Right atrium auricular region (tissue), 2 donors: ENCODE data around the gene XPR1. TPM values are rescaled to one million over a fixed set of nuclear protein-coding genes. Genes with fewer than 3 reads are reported as not detected.

ENCODE experiments used
- DNase-seq: peaks from one replicate; pipeline ENCODE4 v3.0.0-alpha.2; 2019; ENCODE audit warnings: low spot score
- H3K27ac ChIP-seq, 2 donors: fragments of 200-600 bp; sonication (generic); 1 replicate in 1 of 2; 2 replicates in 1 of 2; pipeline ENCODE4 v1.5.1; 2016 to 2019
- H3K27me3 ChIP-seq, 2 donors: fragments of 200-600 bp; sonication (generic); one replicate each; pipeline versions ENCODE4 v1.5.1 to v1.6.0; 2017 to 2019
- H3K36me3 ChIP-seq: fragments of 200-600 bp; sonication (generic); one replicate; pipeline ENCODE4 v1.5.1; 2016
- H3K4me1 ChIP-seq, 2 donors: fragments of 200-600 bp; sonication (generic); one replicate each; pipeline versions ENCODE4 v1.5.1 to v1.6.0; 2017 to 2019
- H3K4me3 ChIP-seq, 2 donors: fragments of 200-600 bp; sonication (generic); 1 replicate in 1 of 2; 2 replicates in 1 of 2; pipeline ENCODE4 v1.5.1; 2017 to 2019; ENCODE audit warnings: mild to moderate bottlenecking in 1 of 2, moderate library complexity in 1 of 2
- H3K9me3 ChIP-seq, 2 donors: fragments of 200-600 bp; sonication (generic); one replicate each; pipeline ENCODE4 v1.5.1; 2019
- total RNA-seq, 2 donors: library from RNA; depleted of rRNA; stranded (reverse); fragments of >200 nt; gene quantifications; one replicate each; pipeline ENCODE4 v1.1.0, GENCODE V29; 2016
- TF ChIP-seq, protein P1 (sequence below), 2 donors: fragments of 200-600 bp; sonication (generic); IDR thresholded peaks; one replicate each; pipeline ENCODE4 v1.5.1; 2019; ENCODE audit warnings: antibody characterized with exemption in 2 of 2

Gene XPR1
- total RNA-seq, 2 donors from 2014 or later, result 30.0 to 53.0 TPM

DNA sequence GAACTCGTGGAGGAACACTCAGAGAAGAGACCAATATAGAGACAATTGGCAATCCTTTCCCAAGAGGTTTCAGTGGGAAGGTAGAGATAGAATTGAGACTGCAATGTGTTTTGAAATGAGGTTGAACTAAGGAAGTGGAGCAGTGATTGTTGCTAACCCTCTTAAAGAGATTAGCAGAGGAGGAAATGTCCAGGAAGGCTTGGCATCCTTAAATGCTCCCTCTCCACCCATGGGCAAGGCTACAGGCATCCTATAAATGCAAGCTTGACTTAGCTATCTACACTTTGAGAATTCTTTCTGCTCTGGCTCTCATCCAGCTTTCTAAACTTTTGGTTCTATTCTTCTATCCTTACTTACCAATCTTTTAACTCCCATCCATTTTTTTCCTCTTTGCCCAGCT is 30.3 kb upstream of the XPR1 start:
- Histone ChIP-seq H3K4me3 (no peak overlapping the region), H3K27me3 (no peaks in the 10 kb centered on the region), H3K4me1 (peaks cover 0 to 11% of the 10 kb centered on the region in 2 donors), H3K36me3 (no peaks in the 10 kb centered on the region), H3K9me3 (no peaks in the 10 kb centered on the region), H3K27ac (no peak overlapping the region)
- DNase-seq, result no peak
- TF ChIP-seq, protein P1, sequence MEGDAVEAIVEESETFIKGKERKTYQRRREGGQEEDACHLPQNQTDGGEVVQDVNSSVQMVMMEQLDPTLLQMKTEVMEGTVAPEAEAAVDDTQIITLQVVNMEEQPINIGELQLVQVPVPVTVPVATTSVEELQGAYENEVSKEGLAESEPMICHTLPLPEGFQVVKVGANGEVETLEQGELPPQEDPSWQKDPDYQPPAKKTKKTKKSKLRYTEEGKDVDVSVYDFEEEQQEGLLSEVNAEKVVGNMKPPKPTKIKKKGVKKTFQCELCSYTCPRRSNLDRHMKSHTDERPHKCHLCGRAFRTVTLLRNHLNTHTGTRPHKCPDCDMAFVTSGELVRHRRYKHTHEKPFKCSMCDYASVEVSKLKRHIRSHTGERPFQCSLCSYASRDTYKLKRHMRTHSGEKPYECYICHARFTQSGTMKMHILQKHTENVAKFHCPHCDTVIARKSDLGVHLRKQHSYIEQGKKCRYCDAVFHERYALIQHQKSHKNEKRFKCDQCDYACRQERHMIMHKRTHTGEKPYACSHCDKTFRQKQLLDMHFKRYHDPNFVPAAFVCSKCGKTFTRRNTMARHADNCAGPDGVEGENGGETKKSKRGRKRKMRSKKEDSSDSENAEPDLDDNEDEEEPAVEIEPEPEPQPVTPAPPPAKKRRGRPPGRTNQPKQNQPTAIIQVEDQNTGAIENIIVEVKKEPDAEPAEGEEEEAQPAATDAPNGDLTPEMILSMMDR (IDR thresholded peaks at IDR 0.05), result no peak

DNA sequence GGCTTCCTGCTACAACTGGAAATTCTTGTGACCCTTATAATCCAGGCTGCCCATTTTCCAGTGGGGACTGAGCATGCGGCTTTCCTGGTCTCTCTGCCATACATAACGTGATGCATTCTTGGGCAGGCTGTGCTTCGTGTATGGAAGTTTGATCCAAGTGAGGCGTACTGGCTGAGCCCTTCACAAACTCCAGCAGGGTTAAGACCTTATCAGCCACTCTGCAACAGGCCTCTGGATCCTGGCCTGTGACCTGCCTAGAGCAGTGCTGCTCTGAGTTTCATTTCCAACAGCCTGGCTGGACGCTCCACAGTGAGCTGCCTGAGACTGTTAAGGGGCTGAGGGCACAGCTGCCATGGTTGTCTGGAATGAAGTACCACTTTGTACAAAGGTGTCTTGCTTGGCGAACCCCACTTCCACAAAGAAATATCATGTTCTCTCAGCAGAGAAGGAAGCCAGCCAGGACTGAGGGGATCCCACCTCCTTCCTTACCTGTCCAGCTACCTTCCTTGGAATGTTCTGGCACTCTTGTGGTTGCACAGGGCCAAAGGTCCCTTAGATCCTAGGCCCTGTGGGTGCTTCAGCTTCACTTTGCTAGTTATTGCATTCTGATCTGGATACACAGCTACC is 28.5 kb upstream of the XPR1 start:
- TF ChIP-seq, protein P1 (IDR thresholded peaks at IDR 0.05), result no peak
- Histone ChIP-seq H3K4me1 (peaks cover 0 to 11% of the 10 kb centered on the region in 2 donors), H3K27me3 (no peaks in the 10 kb centered on the region), H3K27ac (no peak overlapping the region), H3K4me3 (no peak overlapping the region), H3K36me3 (no peaks in the 10 kb centered on the region), H3K9me3 (no peaks in the 10 kb centered on the region)
- no peak for DNase-seq

DNA sequence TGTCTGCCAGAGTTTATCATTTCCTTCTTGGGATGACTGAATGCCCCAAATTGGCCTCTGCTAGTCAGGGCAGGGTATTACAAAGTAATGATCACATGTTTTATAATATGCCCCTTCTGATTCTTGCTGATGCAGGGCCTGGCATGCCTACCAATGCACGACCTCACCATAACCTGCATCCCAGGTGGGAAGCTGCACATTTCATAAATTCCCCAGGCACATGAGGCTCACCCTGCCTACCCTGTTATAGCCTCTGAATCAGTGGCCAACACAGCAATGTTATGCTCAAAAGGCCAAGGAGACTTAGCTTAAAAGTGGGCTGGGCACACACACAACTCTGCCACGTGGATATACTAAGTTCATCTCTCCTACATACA is 28.0 kb upstream of the XPR1 start:
- Histone ChIP-seq H3K4me3 (no peak overlapping the region), H3K27ac (no peak overlapping the region), H3K27me3 (no peaks in the 10 kb centered on the region), H3K4me1 (peaks cover 0 to 11% of the 10 kb centered on the region in 2 donors), H3K9me3 (no peaks in the 10 kb centered on the region), H3K36me3 (no peaks in the 10 kb centered on the region)
- DNase-seq, result no peak
- TF ChIP-seq, protein P1 (IDR thresholded peaks at IDR 0.05), result no peak

DNA sequence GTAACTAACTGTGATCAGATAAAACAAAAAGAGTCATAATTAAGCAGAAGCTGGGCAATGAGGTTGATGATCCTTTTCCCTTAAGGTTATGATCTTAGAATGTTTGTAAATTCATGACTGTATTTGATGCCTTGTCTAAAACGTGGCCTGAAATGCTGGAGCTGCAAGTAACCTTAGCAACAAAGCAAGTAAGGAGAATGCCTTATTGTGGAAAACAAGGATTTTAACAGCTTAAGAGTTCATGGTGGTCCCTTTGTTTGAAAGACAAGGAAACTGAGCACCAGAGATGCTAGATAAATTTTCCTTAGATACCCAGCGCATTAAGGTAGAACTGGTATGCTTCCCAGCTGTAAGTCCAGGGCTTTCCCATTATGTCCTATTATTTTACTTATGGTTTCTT is 25.7 kb upstream of the XPR1 start:
- no peak overlapping the region for H3K27ac ChIP-seq
- TF ChIP-seq, protein P1 (IDR thresholded peaks at IDR 0.05), result no peak

DNA sequence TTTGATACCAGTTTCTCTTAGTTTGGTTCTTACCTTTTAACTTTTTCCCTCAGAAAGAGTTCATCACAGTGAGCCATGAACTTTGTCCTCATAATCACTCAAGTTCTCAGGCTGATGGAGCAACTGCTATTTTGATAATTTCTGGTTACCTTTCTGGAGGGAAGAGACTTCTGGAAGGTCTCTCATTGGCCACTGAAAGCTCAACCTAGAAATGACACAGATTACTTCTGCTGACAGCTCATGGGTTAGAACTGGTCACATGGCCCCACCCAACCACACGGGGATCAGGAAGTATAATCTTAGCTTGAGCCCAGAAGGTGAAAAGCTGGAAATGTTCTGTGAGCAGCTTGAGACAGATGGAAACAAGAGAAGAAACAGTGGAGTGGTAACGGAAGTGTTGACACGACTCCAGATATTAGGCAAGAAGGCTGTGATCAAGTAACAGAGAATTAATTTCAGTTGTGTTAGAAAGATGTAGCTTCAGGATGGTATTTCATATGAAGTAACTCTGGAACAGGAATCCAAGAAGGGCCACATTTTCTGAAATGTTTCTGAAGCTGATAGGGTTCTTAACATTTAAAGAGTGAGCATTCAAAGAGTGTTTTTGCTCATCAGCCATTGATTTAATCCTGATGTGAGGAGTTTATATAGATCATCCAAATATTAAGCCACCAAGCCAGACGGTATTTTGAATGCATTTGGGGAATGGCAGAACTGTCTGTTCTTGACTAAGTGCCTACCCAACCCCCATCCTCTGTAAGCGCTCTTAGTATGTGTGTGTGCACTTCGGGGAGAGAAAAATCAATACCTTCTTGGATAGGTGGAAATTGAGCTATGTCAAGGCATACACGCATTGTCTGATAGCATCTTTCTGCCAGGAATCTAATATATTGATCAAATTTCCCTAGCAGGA is 21.9 kb upstream of the XPR1 start:
- no peaks in the 10 kb centered on the region for H3K27me3 ChIP-seq
- TF ChIP-seq, protein P1 (IDR thresholded peaks at IDR 0.05), result no peak
- peak overlapping the region in 1 of 2 donors; percentile 80 for H3K27ac ChIP-seq
- H3K4me3 ChIP-seq, result no peak overlapping the region
- DNase-seq, result no peak
- H3K36me3 ChIP-seq, result no peaks in the 10 kb centered on the region
- no peaks in the 10 kb centered on the region for H3K9me3 ChIP-seq
- H3K4me1 ChIP-seq, result peaks cover 0 to 19% of the 10 kb centered on the region in 2 donors

More for the DNA sequence above, 25.7 kb upstream of the XPR1 start:
- peaks cover 0 to 26% of the 10 kb centered on the region in 2 donors for H3K4me1 ChIP-seq
- no peaks in the 10 kb centered on the region for H3K9me3 ChIP-seq
- no peaks in the 10 kb centered on the region for H3K36me3 ChIP-seq
- H3K4me3 ChIP-seq, result no peak overlapping the region
- H3K27me3 ChIP-seq, result no peaks in the 10 kb centered on the region
- DNase-seq, result no peak
